ENCODE results near the gene NKTR.

DNA sequence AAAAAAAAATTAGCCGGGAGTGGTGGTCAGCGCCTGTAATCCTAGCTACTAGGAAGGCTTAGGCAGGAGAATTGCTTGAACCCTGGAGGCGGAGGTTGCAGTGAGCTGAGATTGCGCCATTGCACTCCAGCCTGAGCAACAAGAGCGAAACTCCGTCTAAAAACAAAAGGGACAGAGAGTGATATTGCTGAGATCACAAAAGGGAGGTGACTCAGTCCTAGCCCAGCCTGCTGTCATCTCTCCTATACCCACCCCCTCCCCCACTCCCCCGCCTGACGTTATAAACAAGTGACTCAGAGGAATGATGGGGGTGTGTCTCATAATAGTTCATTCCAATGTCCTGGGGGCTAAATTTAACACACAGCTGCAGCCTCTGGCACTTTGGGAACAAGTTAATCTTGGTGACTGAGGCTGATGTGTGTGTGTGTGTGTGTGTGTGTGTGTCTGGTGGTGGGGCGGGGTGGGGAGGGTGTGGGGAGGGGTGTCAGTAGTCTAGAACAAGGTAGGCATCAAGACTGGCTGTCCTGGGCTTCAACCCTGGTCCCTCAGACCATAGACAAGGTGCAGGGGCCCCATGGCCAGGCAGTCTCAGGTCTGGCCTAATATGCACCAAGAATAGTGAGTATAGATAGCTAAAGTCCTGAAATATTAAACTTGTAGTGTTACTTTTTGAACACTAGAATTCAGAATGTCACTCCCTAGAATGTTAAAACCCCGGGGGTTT lies 83.6 kb downstream of the NKTR start:
- no peak for TF ChIP-seq RAD21 (IDR thresholded peaks at IDR 0.05; ENCODE audit: low read depth)
- TF ChIP-seq, protein P1, sequence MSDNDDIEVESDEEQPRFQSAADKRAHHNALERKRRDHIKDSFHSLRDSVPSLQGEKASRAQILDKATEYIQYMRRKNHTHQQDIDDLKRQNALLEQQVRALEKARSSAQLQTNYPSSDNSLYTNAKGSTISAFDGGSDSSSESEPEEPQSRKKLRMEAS (IDR thresholded peaks at IDR 0.05): no peak
- no peak for TF ChIP-seq FOXM1 (IDR thresholded peaks at IDR 0.05; ENCODE audit: borderline replicate concordance, low read depth)
- TF ChIP-seq YY1 (IDR thresholded peaks at IDR 0.05; ENCODE audit: low read depth): no peak
